Mucosa of rectum (tissue), 2 donors: ENCODE data around the gene KAT6B.

Source experiments
- H3K27ac ChIP-seq, 2 donors: one replicate each; pipeline ENCODE4 v1.7.0; 2013; ENCODE audit warnings: inconsistent platforms in 2 of 2, low read depth in 2 of 2, low read length in 2 of 2
- H3K27me3 ChIP-seq, 2 donors: one replicate each; pipeline ENCODE4 v1.7.0; 2013; ENCODE audit warnings: low read length in 2 of 2; ENCODE audit not compliant: control insufficient read depth in 2 of 2, insufficient read depth in 2 of 2
- H3K36me3 ChIP-seq, 2 donors: one replicate each; pipeline ENCODE4 v1.7.0; 2013; ENCODE audit warnings: low read length in 2 of 2; ENCODE audit not compliant: control insufficient read depth in 2 of 2, insufficient read depth in 2 of 2
- H3K4me1 ChIP-seq, 2 donors: one replicate each; pipeline ENCODE4 v1.7.0; 2013; ENCODE audit warnings: low read length in 2 of 2, mild to moderate bottlenecking in 1 of 2; ENCODE audit not compliant: control insufficient read depth in 2 of 2, insufficient read depth in 2 of 2
- H3K4me3 ChIP-seq, 2 donors: one replicate each; pipeline ENCODE4 v1.7.0; 2013; ENCODE audit warnings: low read length in 2 of 2
- H3K9ac ChIP-seq, 2 donors: one replicate each; pipeline ENCODE4 v1.7.0; 2013; ENCODE audit warnings: low read length in 2 of 2, low read depth in 1 of 2, mild to moderate bottlenecking in 1 of 2
- H3K9me3 ChIP-seq, 2 donors: one replicate each; pipeline ENCODE4 v1.7.0; 2013; ENCODE audit warnings: low read length in 2 of 2; ENCODE audit not compliant: control insufficient read depth in 2 of 2
- donor health status: healthy.
- donor health status: Normal muscosa, but diverticular disease.

The KAT6B gene

DNA sequence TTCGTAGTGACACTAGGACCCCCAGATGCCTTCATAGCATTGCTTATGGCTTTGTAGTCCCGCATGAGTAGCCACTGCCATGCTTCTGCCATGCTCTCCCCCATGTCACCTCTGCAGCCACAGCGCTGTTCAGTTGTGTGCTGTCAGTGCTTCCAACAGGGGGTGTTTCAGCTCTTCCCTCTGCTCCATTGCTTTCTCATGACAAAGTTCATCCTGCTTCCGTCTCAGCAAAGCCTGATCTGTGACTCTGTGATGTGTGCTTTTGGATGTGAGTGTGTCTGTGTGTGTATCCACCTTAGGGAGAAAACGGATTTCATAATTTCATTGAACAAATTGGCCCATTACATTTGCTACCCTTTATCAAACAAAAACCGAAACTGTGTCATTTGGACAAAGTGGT, 150.2 kb downstream of the KAT6B start:
- no peak overlapping the region for H3K27ac ChIP-seq
- H3K4me1 ChIP-seq, result no peaks in the 10 kb centered on the region
- peaks cover 15 to 16% of the 10 kb centered on the region in 2 donors for H3K36me3 ChIP-seq
- no peak overlapping the region for H3K9ac ChIP-seq
- H3K27me3 ChIP-seq, result no peaks in the 10 kb centered on the region
- no peaks in the 10 kb centered on the region for H3K9me3 ChIP-seq
- H3K4me3 ChIP-seq, result no peak overlapping the region

DNA sequence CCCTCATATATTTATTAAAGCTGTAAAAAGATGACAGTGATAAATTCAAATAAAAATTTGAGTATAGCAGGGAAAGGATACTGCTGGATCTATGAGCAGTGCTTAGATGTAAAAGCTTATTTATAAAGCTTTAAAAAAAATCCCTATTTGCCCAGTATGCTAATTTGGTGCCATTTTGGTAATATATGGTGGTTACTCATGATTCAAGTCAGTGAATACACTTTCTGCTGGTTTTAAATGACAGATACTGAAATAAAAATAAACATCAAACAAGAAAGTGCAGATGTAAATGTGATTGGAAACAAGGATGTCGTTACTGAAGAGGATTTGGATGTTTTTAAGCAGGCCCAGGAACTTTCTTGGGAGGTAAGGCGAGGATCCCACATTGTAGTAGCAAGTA, 150.7 kb downstream of the KAT6B start:
- no peak overlapping the region for H3K4me3 ChIP-seq
- H3K9me3 ChIP-seq, result no peaks in the 10 kb centered on the region
- peaks cover 15 to 19% of the 10 kb centered on the region in 2 donors for H3K36me3 ChIP-seq
- H3K27ac ChIP-seq, result no peak overlapping the region
- no peaks in the 10 kb centered on the region for H3K4me1 ChIP-seq
- H3K27me3 ChIP-seq, result no peaks in the 10 kb centered on the region
- no peak overlapping the region for H3K9ac ChIP-seq

DNA sequence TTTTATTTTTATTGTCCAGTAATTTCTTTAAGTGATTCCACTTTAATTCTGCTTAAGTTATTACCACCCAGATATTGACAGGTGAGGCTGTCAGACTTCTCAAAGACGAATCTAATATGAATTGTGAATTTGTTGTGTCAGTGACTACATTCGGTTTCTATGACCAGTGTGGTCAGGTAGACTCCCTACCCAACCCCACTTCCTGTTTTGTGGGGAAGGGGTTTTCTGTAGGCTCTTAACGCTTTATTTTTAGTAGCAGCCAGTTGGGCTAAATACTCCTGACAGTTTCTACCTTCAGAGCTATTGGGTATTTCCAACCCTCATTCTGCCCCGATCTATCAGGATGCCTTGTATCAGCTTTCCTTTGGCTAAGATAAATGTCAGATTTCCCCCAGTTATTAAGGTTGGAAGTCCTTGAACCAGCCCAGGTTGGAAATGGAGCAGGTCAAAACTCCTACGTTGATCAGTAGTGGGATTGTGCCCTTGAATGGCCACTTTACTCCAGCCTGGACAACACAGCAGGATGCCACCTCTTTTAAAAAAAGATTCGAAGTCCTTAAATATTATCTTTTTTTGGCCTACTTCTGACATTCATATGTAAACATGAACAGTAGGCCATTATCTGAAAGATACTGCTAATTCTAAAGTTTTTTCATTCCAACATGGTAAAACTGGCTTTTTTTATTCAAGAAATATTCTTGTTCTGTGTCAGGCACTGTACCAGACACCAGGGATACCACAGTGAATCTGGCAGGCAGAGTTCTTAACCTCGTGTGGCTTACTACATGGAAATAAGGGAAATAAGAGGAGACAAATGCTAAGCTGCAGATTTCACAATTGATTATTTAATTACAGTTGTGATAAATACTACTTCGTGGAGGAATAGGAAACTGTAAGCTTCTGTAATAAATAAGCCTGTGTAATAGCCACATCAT, 151.8 kb downstream of the KAT6B start:
- Histone ChIP-seq H3K27ac (no peak overlapping the region), H3K27me3 (no peaks in the 10 kb centered on the region), H3K4me1 (peaks cover 0 to 2% of the 10 kb centered on the region in 2 donors), H3K9me3 (no peaks in the 10 kb centered on the region), H3K36me3 (peaks cover 21 to 28% of the 10 kb centered on the region in 2 donors), H3K9ac (no peak overlapping the region), H3K4me3 (no peak overlapping the region)

DNA sequence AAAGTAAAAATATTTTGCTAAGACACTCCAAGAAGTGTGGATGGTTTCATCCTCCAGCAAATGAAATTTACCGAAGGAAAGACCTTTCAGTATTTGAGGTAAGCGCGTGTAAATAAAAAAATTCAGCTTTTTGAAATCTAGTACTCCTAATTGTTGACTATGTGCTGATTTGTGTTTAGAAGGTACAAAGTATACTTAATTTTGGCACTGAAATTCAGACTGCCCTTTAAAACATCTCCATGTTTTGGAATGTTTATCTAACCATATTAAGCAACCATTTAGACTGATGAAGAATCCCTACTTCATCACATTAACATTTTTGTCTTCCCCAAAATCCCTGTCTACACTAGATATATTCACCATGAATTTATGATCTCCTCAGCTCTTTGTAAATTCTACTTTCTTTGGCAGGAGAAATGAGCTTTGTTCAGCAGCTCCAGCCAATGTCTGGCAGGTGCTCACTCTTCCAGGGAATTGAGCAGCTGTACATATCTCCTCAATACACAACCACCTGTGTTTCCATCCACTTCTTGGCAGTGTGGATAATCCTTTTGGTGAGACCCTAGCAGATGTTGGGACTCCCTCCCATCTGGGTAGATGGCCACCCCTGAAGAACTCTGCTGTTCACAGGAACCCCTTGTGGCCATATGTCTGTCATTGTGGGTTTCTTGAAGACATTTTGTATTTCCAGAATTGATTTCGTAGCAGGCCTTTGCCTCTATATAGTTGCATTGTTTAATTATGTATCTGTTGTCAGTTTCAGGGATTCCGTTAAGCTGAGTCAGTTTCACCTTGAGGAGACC, 155.6 kb downstream of the KAT6B start:
- Histone ChIP-seq H3K4me3 (no peak overlapping the region), H3K27ac (no peak overlapping the region), H3K9ac (no peak overlapping the region), H3K36me3 (peaks cover 17 to 32% of the 10 kb centered on the region in 2 donors), H3K27me3 (no peaks in the 10 kb centered on the region), H3K4me1 (peaks cover 0 to 2% of the 10 kb centered on the region in 2 donors), H3K9me3 (no peaks in the 10 kb centered on the region)

DNA sequence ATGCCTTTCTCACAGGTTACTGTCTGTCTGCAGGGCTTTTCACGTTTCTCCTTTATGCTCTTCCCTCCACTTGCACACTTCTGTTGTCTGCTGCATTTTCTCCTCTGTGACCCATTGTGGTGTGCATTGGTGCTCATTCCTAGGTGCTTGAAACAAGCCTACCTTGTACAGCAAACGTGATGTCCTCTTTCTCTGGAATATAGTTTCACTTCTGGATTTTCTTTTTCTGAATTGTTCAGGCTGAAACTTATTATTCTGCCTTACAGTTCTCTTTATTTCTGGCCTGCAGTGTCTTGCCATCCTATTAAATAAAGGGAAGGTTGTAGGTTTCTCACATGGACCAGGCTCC, 156.2 kb downstream of the KAT6B start:
- no peak overlapping the region for H3K27ac ChIP-seq
- H3K9me3 ChIP-seq, result no peaks in the 10 kb centered on the region
- H3K9ac ChIP-seq, result no peak overlapping the region
- no peaks in the 10 kb centered on the region for H3K27me3 ChIP-seq
- no peak overlapping the region for H3K4me3 ChIP-seq
- peaks cover 0 to 2% of the 10 kb centered on the region in 2 donors for H3K4me1 ChIP-seq
- peaks cover 13 to 32% of the 10 kb centered on the region in 2 donors for H3K36me3 ChIP-seq

DNA sequence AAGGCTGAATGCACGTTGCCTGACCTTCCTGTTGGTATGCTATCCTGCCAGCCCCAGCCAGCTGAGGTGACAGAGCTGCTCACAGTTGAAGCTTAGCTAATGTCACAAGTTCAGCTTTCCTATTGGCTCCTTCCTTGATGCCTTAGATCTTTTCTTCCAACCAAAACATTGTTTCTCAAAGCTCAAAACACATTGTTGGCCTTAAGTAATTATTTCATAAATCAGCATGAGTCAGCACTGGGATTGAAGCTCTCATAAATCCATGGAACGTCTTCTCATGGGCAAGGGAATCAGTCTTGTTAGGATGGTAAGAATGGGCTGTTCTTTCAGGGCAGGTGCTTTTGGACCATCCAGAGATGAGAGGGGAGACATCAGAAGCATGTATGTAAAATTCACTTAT, 157.0 kb downstream of the KAT6B start:
- Histone ChIP-seq H3K4me3 (no peak overlapping the region), H3K4me1 (peaks cover 1 to 2% of the 10 kb centered on the region in 2 donors), H3K9me3 (no peaks in the 10 kb centered on the region), H3K27me3 (no peaks in the 10 kb centered on the region), H3K27ac (no peak overlapping the region), H3K36me3 (peaks cover 13 to 32% of the 10 kb centered on the region in 2 donors), H3K9ac (no peak overlapping the region)

DNA sequence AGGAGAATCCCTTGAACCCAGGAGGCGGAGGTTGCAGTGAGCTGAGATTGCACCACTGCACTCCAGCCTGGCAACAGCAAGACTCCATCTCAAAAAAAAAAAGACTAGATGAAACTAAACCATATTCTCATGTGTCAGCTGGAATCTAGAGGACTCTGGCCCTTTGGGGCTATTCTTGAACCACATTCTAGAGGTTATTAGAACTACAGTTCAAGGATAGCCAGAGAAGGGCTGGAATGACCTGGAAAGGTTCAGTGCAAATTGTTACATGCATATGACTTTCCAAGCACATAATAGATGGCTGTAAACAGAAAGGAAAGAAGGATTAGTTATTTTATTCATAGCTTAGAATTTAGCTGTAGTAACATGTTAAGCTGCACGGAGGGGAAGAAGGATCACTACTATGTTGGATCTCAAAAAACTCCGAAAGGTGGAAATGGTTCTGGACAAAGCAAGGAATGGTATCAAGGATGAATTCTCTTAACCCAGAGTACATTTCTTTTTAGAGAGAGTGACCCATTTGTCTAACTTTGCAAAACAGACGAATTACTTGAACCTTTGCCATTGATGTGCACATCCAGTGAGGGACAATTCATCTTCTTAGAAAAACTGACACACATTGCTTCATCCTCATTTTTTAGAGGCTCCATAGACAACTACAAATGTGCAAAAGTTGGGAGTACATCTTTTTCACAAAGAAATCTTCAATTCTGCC, 161.1 kb downstream of the KAT6B start:
- Histone ChIP-seq H3K27me3 (no peaks in the 10 kb centered on the region), H3K9ac (no peak overlapping the region), H3K36me3 (peaks cover 9 to 27% of the 10 kb centered on the region in 2 donors), H3K4me3 (no peak overlapping the region), H3K4me1 (peaks cover 4 to 7% of the 10 kb centered on the region in 2 donors), H3K9me3 (no peaks in the 10 kb centered on the region), H3K27ac (no peak overlapping the region)

DNA sequence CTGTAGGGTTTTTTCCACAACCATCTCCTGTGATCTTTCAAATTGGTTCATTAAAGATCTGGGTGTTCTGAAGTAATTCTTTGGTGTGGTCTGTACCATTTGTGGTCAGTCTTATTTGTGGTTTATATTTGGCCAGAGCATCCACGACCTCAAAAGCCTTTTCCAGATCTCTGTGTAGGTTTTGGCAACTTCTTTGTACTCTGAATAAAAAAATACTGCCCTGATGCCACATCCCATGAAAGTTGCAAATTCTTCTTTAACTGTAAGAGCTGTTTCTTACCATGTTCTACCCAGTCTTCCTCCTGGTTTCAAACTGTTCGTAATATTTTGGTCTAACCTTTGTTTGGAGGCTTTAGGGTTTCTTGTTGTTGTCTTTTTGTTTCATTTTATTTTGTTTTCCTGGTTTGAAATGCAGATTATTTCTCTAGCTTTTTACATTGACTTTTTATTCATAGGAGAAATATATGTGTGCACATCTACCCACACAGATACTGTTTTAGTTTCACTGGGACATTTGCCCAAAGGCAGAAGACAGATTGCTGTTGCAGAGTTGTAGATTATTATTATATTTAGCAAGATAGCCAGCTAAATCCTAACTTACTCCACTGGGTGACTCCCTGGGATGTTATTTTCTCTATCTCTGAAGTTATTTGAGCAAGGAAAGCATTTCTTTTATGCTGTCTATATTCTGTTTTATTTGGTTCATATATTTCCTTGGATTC, 161.8 kb downstream of the KAT6B start:
- Histone ChIP-seq H3K4me3 (no peak overlapping the region), H3K9me3 (no peaks in the 10 kb centered on the region), H3K4me1 (peaks cover 2 to 7% of the 10 kb centered on the region in 2 donors), H3K9ac (no peak overlapping the region), H3K27ac (no peak overlapping the region), H3K27me3 (no peaks in the 10 kb centered on the region), H3K36me3 (peaks cover 12 to 23% of the 10 kb centered on the region in 2 donors)

DNA sequence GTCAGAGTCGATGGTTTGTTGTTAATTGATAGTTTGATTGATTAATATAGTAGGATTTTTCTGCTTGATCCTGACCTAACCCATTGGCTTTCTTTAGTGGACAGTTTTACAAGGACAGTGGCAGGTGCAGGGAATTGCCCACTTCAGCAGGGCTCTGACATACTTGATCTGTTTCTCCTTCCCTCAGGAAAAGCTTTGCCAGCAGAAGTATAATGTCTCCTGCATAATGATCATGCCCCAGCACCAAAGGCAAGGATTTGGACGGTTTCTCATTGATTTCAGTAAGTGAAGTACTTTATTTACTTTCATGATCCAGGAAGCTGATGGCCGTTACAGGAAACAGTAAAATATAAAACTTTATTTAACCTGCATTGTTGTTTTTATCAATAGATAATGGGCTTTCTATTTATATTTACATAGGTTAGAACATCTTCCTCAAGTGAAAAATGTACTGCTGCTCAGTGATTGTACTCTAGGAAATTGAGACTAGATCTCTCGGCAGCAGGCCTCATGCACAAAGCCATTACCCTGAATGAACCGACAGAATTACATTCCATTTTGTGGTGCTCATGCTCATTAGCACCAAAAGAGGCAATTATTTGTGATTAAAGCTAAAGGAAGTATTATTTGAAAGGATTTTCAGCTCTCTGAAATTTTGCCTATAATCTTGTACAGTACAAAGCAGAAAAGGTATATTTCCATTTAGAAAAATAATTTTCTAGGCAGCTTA, 162.6 kb downstream of the KAT6B start:
- Histone ChIP-seq H3K36me3 (peaks cover 8 to 16% of the 10 kb centered on the region in 2 donors), H3K9ac (no peak overlapping the region), H3K4me3 (no peak overlapping the region), H3K9me3 (no peaks in the 10 kb centered on the region), H3K27me3 (no peaks in the 10 kb centered on the region), H3K4me1 (peaks cover 2 to 7% of the 10 kb centered on the region in 2 donors), H3K27ac (no peak overlapping the region)
